GM23338 (cell line): Measurements from ENCODE around the gene FRAS1. TPM values are rescaled to one million over a fixed set of nuclear protein-coding genes. Genes with fewer than 3 reads are reported as not detected.

Experiments
- ATAC-seq: fragments of 200-7000 bp; cut with Tn5 transposase; 3 replicates; pipeline ENCODE4 v1.9.1; 2020
- DNase-seq: peaks from one replicate; pipeline ENCODE4 v3.0.0-alpha.2; 2015; ENCODE audit warnings: low spot score
- H2AFZ ChIP-seq: fragments of 200-600 bp; sonication (generic); 2 replicates; pipeline ENCODE4 v1.8.0; 2016; ENCODE audit warnings: antibody characterized with exemption, mild to moderate bottlenecking, moderate library complexity
- H3F3A ChIP-seq: fragments of 200-600 bp; sonication (generic); replicated peaks from 2 replicates; pipeline ENCODE4 v1.8.0; 2017; ENCODE audit warnings: antibody characterized with exemption, mixed run types, low read depth
- H3K27ac ChIP-seq: fragments of 200-600 bp; sonication (generic); 2 replicates; pipeline ENCODE4 v1.6.1; 2016; ENCODE audit warnings: low read depth
- H3K27me3 ChIP-seq: fragments of 200-600 bp; sonication (generic); 2 replicates; pipeline ENCODE4 v1.8.0; 2016; ENCODE audit warnings: mild to moderate bottlenecking, mixed run types, moderate library complexity; ENCODE audit not compliant: insufficient read depth
- H3K36me3 ChIP-seq: fragments of 200-600 bp; sonication (generic); 2 replicates; pipeline ENCODE4 v1.8.0; 2016; ENCODE audit warnings: mild to moderate bottlenecking; ENCODE audit not compliant: insufficient read depth
- H3K4me1 ChIP-seq: fragments of 200-600 bp; sonication (generic); 2 replicates; pipeline ENCODE4 v1.8.0; 2016; ENCODE audit warnings: mild to moderate bottlenecking, moderate library complexity; ENCODE audit not compliant: insufficient read depth
- H3K4me2 ChIP-seq: fragments of 200-600 bp; sonication (generic); 2 replicates; pipeline ENCODE4 v1.7.1; 2017; ENCODE audit warnings: mixed run types
- H3K4me3 ChIP-seq: fragments of 200-600 bp; sonication (generic); 2 replicates; pipeline ENCODE4 v1.6.1; 2016; ENCODE audit warnings: mixed run types
- H3K79me2 ChIP-seq: fragments of 200-600 bp; sonication (generic); replicated peaks from 2 replicates; pipeline ENCODE4 v1.8.0; 2017; ENCODE audit warnings: mild to moderate bottlenecking; ENCODE audit not compliant: insufficient read depth
- H3K9me2 ChIP-seq: fragments of 200-600 bp; sonication (generic); 2 replicates; pipeline ENCODE4 v1.8.0; 2017; ENCODE audit not compliant: insufficient read depth
- H4K20me1 ChIP-seq: fragments of 200-600 bp; sonication (generic); replicated peaks from 2 replicates; pipeline ENCODE4 v1.8.0; 2017; ENCODE audit warnings: mild to moderate bottlenecking; ENCODE audit not compliant: insufficient read depth
- H3K27ac Mint-ChIP-seq: 2 replicates; pipeline ENCODE4 v1.8.0; 2020; ENCODE audit warnings: inconsistent platforms, mild to moderate bottlenecking, moderate library complexity, mixed read lengths
- H3K27me3 Mint-ChIP-seq: 3 replicates; pipeline ENCODE4 v1.8.0; 2022; ENCODE audit warnings: low read depth, mild to moderate bottlenecking, moderate library complexity, mixed read lengths, inconsistent platforms; ENCODE audit not compliant: insufficient read depth, poor library complexity
- H3K36me3 Mint-ChIP-seq: 3 replicates; pipeline ENCODE4 v1.8.0; 2021; ENCODE audit warnings: low read depth, mild to moderate bottlenecking, inconsistent platforms, moderate library complexity, mixed read lengths
- H3K4me1 Mint-ChIP-seq: 3 replicates; pipeline ENCODE4 v1.8.0; 2020; ENCODE audit warnings: mild to moderate bottlenecking, inconsistent platforms, mixed read lengths
- H3K4me3 Mint-ChIP-seq: 3 replicates; pipeline ENCODE4 v1.8.0; 2021; ENCODE audit warnings: moderate library complexity, mild to moderate bottlenecking, inconsistent platforms, mixed read lengths
- H3K9me3 Mint-ChIP-seq: 3 replicates; pipeline ENCODE4 v1.8.0; 2020; ENCODE audit warnings: moderate library complexity, mild to moderate bottlenecking, inconsistent platforms, mixed read lengths
- EZH2 ChIP-seq: fragments of 200-600 bp; sonication (generic); IDR thresholded peaks from one replicate; pipeline ENCODE4 v1.8.0; 2017; ENCODE audit warnings: antibody characterized with exemption, mild to moderate bottlenecking, low read depth; ENCODE audit not compliant: unreplicated experiment
- EZH2phosphoT487 ChIP-seq: fragments of 200-600 bp; sonication (generic); IDR thresholded peaks from one replicate; pipeline ENCODE4 v1.8.1; 2018; ENCODE audit warnings: antibody characterized with exemption; ENCODE audit not compliant: unreplicated experiment
- JUNB ChIP-seq: IDR thresholded peaks from one replicate; pipeline ENCODE4 v1.6.1; 2016; ENCODE audit warnings: antibody characterized with exemption; ENCODE audit not compliant: unreplicated experiment
- POLR2AphosphoS5 ChIP-seq: IDR thresholded peaks from 2 replicates; pipeline ENCODE4 v1.6.1; 2016; ENCODE audit warnings: antibody characterized with exemption, low read depth
- STAT1 ChIP-seq: IDR thresholded peaks from one replicate; pipeline ENCODE4 v1.6.1; 2016; ENCODE audit warnings: antibody characterized with exemption; ENCODE audit not compliant: unreplicated experiment
- ZNF114 ChIP-seq: fragments of 250-450 bp; sonication (Bioruptor Pico); IDR thresholded peaks from 2 replicates; pipeline ENCODE4 v1.5.0; 2020; ENCODE audit warnings: mild to moderate bottlenecking, moderate library complexity
- ZNF331 ChIP-seq: fragments of 250-450 bp; sonication (Bioruptor Pico); IDR thresholded peaks from 2 replicates; pipeline ENCODE4 v1.5.0; 2020; ENCODE audit warnings: low read depth, mild to moderate bottlenecking, moderate library complexity
- ZNF462 ChIP-seq: fragments of 250-450 bp; sonication (Bioruptor Pico); IDR thresholded peaks from 2 replicates; pipeline ENCODE4 v1.5.0; 2020; ENCODE audit warnings: mild to moderate bottlenecking, moderate library complexity
- polyA plus RNA-seq: library from polyadenylated mRNA; unstranded; fragments of >200 nt; fragmentation: Nextera tagmentation; extraction: Ambion mirVana; gene quantifications from 2 replicates; pipeline ENCODE4 v1.2.1, GENCODE V29; 2016
- total RNA-seq: library from RNA; depleted of rRNA; stranded (reverse); fragments of >200 nt; shearing (Covaris generic); gene quantifications from 2 replicates; pipeline ENCODE4 v1.2.3, GENCODE V29; 2014
- TF ChIP-seq, protein P1 (sequence below): IDR thresholded peaks from 2 replicates; pipeline ENCODE4 v1.6.1; 2016; ENCODE audit warnings: antibody characterized with exemption
- TF ChIP-seq, protein P2 (sequence below), 2 experiments: fragments of 200-600 bp in 1 of 2; sonication (generic) in 1 of 2; conservative IDR thresholded peaks; 2 replicates each; pipeline versions ENCODE4 v1.5.1 to v1.6.1; 2016 to 2017; ENCODE audit warnings: antibody characterized with exemption in 2 of 2, low read depth in 2 of 2, mild to moderate bottlenecking in 2 of 2, moderate library complexity in 1 of 2
- TF ChIP-seq, protein P3 (sequence below): IDR thresholded peaks from one replicate; pipeline ENCODE4 v1.6.1; 2018; ENCODE audit warnings: antibody characterized with exemption; ENCODE audit not compliant: unreplicated experiment

Gene FRAS1
- total and polyA plus RNA-seq, 2 experiments from 2014 or later = 12.4 to 108 TPM

- no peak for TF ChIP-seq ZNF114 (CRISPR knock-in tag)
- TF ChIP-seq POLR2AphosphoS5 = no peak
Measured at GRCh38 chr4:78061939-78062570, 4.9 kb downstream of the FRAS1 start (continued).

DNA sequence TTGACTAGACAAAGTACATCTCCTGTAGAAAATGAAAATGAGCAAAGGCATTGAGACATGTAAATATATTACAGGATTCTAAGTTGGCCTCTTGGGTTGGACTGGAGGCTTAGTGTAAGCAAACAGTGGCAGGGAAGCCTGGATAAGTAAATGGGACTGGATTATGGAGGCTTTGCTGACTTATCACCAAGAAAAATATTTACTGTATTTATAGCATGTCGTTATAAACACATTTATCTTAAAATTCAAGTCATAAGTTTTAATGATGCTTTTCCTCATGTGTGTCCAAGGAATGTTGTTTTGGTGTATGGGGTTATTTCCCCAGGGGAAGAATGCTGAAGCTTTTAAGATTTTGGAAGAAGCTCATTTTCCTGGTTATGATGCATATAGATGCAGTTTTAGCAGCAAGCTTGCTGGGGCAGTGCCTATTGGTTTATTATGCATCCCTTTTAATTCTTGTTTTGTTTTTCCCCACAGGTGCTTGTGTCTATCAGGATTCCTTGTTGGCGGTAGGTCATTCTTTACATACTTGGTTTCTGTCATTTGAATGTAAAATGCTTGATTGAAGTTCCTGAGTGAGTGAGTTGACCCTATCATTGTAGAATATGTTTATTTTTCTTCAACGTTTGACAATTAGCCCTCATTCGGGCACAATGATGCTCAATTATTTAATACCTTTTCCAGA is 8.5 kb downstream of the FRAS1 start:
- Histone ChIP-seq H3K79me2 (peaks cover 92% of the 10 kb centered on the region), H3F3A (no peaks in the 10 kb centered on the region), H3K4me1 (peaks cover 58% of the 10 kb centered on the region), H2AFZ (no peak overlapping the region), H3K36me3 (no peaks in the 10 kb centered on the region), H3K4me2 (peak overlapping the region; percentile 13), H3K9me2 (no peaks in the 10 kb centered on the region), H3K27ac (peak overlapping the region; percentile 68), H3K4me3 (peak overlapping the region; percentile 25), H3K27me3 (no peaks in the 10 kb centered on the region), H4K20me1 (no peaks in the 10 kb centered on the region)
- Mint-ChIP-seq H3K27ac (peak overlapping the region; percentile 61), H3K9me3 (no peaks in the 10 kb centered on the region), H3K4me3 (peak overlapping the region; percentile 49), H3K27me3 (peaks cover 2% of the 10 kb centered on the region), H3K36me3 (peaks cover 19% of the 10 kb centered on the region; the same call in 2 of the 3 replicates), H3K4me1 (peaks cover 58% of the 10 kb centered on the region)
- ATAC-seq (peak; percentile 73), DNase-seq (peak; percentile 57)
- TF ChIP-seq JUNB (no peak), POLR2AphosphoS5 (no peak), EZH2phosphoT487 (no peak), ZNF331 (no peak), EZH2 (no peak), ZNF462 (no peak), ZNF114 (CRISPR knock-in tag) (no peak), STAT1 (no peak)
- TF ChIP-seq, protein P1, sequence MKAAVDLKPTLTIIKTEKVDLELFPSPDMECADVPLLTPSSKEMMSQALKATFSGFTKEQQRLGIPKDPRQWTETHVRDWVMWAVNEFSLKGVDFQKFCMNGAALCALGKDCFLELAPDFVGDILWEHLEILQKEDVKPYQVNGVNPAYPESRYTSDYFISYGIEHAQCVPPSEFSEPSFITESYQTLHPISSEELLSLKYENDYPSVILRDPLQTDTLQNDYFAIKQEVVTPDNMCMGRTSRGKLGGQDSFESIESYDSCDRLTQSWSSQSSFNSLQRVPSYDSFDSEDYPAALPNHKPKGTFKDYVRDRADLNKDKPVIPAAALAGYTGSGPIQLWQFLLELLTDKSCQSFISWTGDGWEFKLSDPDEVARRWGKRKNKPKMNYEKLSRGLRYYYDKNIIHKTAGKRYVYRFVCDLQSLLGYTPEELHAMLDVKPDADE = no peak
- TF ChIP-seq, protein P2, sequence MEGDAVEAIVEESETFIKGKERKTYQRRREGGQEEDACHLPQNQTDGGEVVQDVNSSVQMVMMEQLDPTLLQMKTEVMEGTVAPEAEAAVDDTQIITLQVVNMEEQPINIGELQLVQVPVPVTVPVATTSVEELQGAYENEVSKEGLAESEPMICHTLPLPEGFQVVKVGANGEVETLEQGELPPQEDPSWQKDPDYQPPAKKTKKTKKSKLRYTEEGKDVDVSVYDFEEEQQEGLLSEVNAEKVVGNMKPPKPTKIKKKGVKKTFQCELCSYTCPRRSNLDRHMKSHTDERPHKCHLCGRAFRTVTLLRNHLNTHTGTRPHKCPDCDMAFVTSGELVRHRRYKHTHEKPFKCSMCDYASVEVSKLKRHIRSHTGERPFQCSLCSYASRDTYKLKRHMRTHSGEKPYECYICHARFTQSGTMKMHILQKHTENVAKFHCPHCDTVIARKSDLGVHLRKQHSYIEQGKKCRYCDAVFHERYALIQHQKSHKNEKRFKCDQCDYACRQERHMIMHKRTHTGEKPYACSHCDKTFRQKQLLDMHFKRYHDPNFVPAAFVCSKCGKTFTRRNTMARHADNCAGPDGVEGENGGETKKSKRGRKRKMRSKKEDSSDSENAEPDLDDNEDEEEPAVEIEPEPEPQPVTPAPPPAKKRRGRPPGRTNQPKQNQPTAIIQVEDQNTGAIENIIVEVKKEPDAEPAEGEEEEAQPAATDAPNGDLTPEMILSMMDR (conservative IDR thresholded peaks at IDR 0.05; ENCODE audit: low read depth in 2 of 2) = no peak
- TF ChIP-seq, protein P3, sequence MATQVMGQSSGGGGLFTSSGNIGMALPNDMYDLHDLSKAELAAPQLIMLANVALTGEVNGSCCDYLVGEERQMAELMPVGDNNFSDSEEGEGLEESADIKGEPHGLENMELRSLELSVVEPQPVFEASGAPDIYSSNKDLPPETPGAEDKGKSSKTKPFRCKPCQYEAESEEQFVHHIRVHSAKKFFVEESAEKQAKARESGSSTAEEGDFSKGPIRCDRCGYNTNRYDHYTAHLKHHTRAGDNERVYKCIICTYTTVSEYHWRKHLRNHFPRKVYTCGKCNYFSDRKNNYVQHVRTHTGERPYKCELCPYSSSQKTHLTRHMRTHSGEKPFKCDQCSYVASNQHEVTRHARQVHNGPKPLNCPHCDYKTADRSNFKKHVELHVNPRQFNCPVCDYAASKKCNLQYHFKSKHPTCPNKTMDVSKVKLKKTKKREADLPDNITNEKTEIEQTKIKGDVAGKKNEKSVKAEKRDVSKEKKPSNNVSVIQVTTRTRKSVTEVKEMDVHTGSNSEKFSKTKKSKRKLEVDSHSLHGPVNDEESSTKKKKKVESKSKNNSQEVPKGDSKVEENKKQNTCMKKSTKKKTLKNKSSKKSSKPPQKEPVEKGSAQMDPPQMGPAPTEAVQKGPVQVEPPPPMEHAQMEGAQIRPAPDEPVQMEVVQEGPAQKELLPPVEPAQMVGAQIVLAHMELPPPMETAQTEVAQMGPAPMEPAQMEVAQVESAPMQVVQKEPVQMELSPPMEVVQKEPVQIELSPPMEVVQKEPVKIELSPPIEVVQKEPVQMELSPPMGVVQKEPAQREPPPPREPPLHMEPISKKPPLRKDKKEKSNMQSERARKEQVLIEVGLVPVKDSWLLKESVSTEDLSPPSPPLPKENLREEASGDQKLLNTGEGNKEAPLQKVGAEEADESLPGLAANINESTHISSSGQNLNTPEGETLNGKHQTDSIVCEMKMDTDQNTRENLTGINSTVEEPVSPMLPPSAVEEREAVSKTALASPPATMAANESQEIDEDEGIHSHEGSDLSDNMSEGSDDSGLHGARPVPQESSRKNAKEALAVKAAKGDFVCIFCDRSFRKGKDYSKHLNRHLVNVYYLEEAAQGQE = no peak
